A549 (cell line): Measurements from ENCODE around the gene DNAJC22.
"Not testable (repeated sequence)": the region's sequence is repeated elsewhere in the genome, so short reads cannot be mapped to it uniquely, and the experiment has no call there.

Experiments used
- TF ChIP-seq, protein P1 (sequence below): fragments of >200 bp; sonication (Bioruptor Twin); formaldehyde crosslinking; IDR thresholded peaks from 3 replicates; pipeline ENCODE4 v1.5.1; 2016
- TF ChIP-seq, protein P2 (sequence below): fragments of 200-600 bp; sonication (generic); IDR thresholded peaks from 2 replicates; pipeline ENCODE4 v1.6.1; 2016; ENCODE audit warnings: antibody characterized with exemption, mild to moderate bottlenecking, moderate library complexity

DNA sequence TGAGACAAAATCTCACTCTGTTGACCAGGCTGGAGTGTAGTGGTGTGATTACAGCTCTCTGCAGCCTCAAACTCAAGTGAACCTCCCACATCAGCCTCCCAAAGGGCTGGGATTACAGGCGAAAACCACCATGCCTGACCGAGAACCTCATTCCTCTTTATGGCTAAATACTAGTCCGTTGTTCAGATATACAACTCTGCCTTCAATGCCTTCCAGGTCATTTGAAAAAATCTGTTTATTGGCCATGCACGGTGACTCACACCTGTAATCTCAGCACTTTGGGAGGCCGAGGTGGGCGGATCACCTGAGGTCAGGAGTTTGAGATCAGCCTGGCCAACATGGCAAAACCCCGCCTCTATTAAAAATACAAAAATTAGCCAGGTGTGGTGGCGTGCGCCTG lies 33.5 kb downstream of the DNAJC22 start:
- TF ChIP-seq, protein P1, sequence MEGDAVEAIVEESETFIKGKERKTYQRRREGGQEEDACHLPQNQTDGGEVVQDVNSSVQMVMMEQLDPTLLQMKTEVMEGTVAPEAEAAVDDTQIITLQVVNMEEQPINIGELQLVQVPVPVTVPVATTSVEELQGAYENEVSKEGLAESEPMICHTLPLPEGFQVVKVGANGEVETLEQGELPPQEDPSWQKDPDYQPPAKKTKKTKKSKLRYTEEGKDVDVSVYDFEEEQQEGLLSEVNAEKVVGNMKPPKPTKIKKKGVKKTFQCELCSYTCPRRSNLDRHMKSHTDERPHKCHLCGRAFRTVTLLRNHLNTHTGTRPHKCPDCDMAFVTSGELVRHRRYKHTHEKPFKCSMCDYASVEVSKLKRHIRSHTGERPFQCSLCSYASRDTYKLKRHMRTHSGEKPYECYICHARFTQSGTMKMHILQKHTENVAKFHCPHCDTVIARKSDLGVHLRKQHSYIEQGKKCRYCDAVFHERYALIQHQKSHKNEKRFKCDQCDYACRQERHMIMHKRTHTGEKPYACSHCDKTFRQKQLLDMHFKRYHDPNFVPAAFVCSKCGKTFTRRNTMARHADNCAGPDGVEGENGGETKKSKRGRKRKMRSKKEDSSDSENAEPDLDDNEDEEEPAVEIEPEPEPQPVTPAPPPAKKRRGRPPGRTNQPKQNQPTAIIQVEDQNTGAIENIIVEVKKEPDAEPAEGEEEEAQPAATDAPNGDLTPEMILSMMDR = not testable (repeated sequence)
- TF ChIP-seq, protein P2, sequence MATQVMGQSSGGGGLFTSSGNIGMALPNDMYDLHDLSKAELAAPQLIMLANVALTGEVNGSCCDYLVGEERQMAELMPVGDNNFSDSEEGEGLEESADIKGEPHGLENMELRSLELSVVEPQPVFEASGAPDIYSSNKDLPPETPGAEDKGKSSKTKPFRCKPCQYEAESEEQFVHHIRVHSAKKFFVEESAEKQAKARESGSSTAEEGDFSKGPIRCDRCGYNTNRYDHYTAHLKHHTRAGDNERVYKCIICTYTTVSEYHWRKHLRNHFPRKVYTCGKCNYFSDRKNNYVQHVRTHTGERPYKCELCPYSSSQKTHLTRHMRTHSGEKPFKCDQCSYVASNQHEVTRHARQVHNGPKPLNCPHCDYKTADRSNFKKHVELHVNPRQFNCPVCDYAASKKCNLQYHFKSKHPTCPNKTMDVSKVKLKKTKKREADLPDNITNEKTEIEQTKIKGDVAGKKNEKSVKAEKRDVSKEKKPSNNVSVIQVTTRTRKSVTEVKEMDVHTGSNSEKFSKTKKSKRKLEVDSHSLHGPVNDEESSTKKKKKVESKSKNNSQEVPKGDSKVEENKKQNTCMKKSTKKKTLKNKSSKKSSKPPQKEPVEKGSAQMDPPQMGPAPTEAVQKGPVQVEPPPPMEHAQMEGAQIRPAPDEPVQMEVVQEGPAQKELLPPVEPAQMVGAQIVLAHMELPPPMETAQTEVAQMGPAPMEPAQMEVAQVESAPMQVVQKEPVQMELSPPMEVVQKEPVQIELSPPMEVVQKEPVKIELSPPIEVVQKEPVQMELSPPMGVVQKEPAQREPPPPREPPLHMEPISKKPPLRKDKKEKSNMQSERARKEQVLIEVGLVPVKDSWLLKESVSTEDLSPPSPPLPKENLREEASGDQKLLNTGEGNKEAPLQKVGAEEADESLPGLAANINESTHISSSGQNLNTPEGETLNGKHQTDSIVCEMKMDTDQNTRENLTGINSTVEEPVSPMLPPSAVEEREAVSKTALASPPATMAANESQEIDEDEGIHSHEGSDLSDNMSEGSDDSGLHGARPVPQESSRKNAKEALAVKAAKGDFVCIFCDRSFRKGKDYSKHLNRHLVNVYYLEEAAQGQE = not testable (repeated sequence)
